Ovary (tissue), 3 donors: ENCODE data around the gene CXorf51A.

Source experiments
- CTCF ChIP-seq, 3 donors: fragments of 450-650 bp in 2 of 3; fragments of 200-600 bp in 1 of 3; IDR thresholded peaks; one replicate each; pipeline versions ENCODE4 v1.5.1 to v1.8.0; 2016 to 2022; ENCODE audit warnings: antibody characterized with exemption in 3 of 3, mild to moderate bottlenecking in 1 of 3
- EP300 ChIP-seq: sonication (generic); formaldehyde crosslinking; IDR thresholded peaks from one replicate; pipeline ENCODE4 v1.6.1; 2017; ENCODE audit warnings: antibody characterized with exemption
- donor health status: DM: no; HTN: no; CAD: no.

GRCh38 chrX:146863566-146863965 lies 49.0 kb upstream of the CXorf51A start:
- TF ChIP-seq CTCF (IDR thresholded peaks at IDR 0.05) (no peak), EP300 (no peak)
